HG03196 (cell line): ENCODE measurements around the gene MAP2K3.
A peak's percentile ranks its signal among the peaks of the same experiment; 100 is the strongest.

Experiments
- ATAC-seq: cut with Tn5 transposase; IDR thresholded peaks from one replicate; pipeline ENCODE4 v1.9.1; 2021; ENCODE audit not compliant: unreplicated experiment

Gene MAP2K3

GRCh38 chr17:21284319-21285163, at the start of gene MAP2K3:
TSS of gene MAP2K3 (plus strand) at chr17:21284711. CDS start at chr17:21284921, 210 bp downstream.
- ATAC-seq, result peak; percentile 58

- ATAC-seq, result no peak
Observed at GRCh38 chr17:21235921-21236320, 48.6 kb upstream of the MAP2K3 start.

GRCh38 chr17:21239680-21240368, 44.7 kb upstream of the MAP2K3 start:
- ATAC-seq, result no peak

GRCh38 chr17:21240369-21241055, 44.0 kb upstream of the MAP2K3 start:
- no peak for ATAC-seq

- ATAC-seq, result no peak
Observed at GRCh38 chr17:21241564-21241963, 42.9 kb upstream of the MAP2K3 start.

- no peak for ATAC-seq
Observed at GRCh38 chr17:21242026-21242697, 42.3 kb upstream of the MAP2K3 start.

GRCh38 chr17:21242780-21243515, 41.6 kb upstream of the MAP2K3 start:
- no peak for ATAC-seq

- no peak for ATAC-seq
Observed at GRCh38 chr17:21243516-21244303, 40.8 kb upstream of the MAP2K3 start.

GRCh38 chr17:21245639-21246084, 38.8 kb upstream of the MAP2K3 start:
- ATAC-seq, result no peak

GRCh38 chr17:21246698-21247097, 37.8 kb upstream of the MAP2K3 start:
- ATAC-seq, result no peak

- ATAC-seq, result no peak
Observed at GRCh38 chr17:21247552-21248258, 36.8 kb upstream of the MAP2K3 start.

- no peak for ATAC-seq
Observed at GRCh38 chr17:21248500-21248899, 36.0 kb upstream of the MAP2K3 start.

GRCh38 chr17:21249086-21249795, 35.3 kb upstream of the MAP2K3 start:
- ATAC-seq, result no peak

- ATAC-seq, result no peak
Observed at GRCh38 chr17:21249920-21250703, 34.4 kb upstream of the MAP2K3 start.

GRCh38 chr17:21250854-21251253, 33.7 kb upstream of the MAP2K3 start:
- ATAC-seq, result no peak

- no peak for ATAC-seq
Observed at GRCh38 chr17:21251337-21252010, 33.0 kb upstream of the MAP2K3 start.

GRCh38 chr17:21252289-21252795, 32.2 kb upstream of the MAP2K3 start:
- ATAC-seq, result no peak
